HUES6 (cell line): ENCODE data around the gene C9orf85.

Experiments
- H3K27ac ChIP-seq: 2 replicates; pipeline ENCODE4 v1.7.0; 2013; ENCODE audit warnings: low read depth, mild to moderate bottlenecking, low read length, inconsistent platforms
- H3K27me3 ChIP-seq: 2 replicates; pipeline ENCODE4 v1.6.1; 2013; ENCODE audit warnings: low read length; ENCODE audit not compliant: control insufficient read depth, insufficient read depth
- H3K36me3 ChIP-seq: 2 replicates; pipeline ENCODE4 v1.6.1; 2013; ENCODE audit warnings: low read length; ENCODE audit not compliant: control insufficient read depth, insufficient read depth
- H3K4me1 ChIP-seq: 2 replicates; pipeline ENCODE4 v1.6.1; 2013; ENCODE audit warnings: low read length; ENCODE audit not compliant: control insufficient read depth, insufficient read depth
- H3K4me3 ChIP-seq: 2 replicates; pipeline ENCODE4 v1.5.1; 2013; ENCODE audit warnings: low read depth, low read length
- H3K9ac ChIP-seq: one replicate; pipeline ENCODE4 v1.6.1; 2013; ENCODE audit warnings: mild to moderate bottlenecking, low read length
- H3K9me3 ChIP-seq: 2 replicates; pipeline ENCODE4 v1.6.1; 2013; ENCODE audit warnings: low read depth, low read length; ENCODE audit not compliant: control insufficient read depth, insufficient read depth

Gene C9orf85

GRCh38 chr9:71911061-71911907, at the start of gene C9orf85, which contains the start of gene ABHD17B:
Gene C9orf85 (plus strand): TSS chr9:71911639. CDS start chr9:71911735, 96 bp downstream.
Gene ABHD17B (minus strand): TSS chr9:71911193. CDS start chr9:71875080, 36,113 bp downstream.
- Histone ChIP-seq H3K9ac (peak within 1 kb of the TSS; percentile 97), H3K4me1 (peaks cover 17% of the 10 kb centered on the region), H3K27ac (peak within 1 kb of the TSS; percentile 94), H3K4me3 (peak within 1 kb of the TSS; percentile 92), H3K9me3 (no peaks in the 10 kb centered on the region; the same call in 1 of the 2 replicates), H3K27me3 (no peaks in the 10 kb centered on the region), H3K36me3 (peaks cover 3% of the 10 kb centered on the region)

- H3K9me3 ChIP-seq = peaks cover 5% of the 10 kb centered on the region; the same call in 1 of the 2 replicates
- no peaks in the 10 kb centered on the region for H3K4me1 ChIP-seq
- no peaks in the 10 kb centered on the region for H3K27me3 ChIP-seq
- no peak overlapping the region for H3K9ac ChIP-seq
- H3K36me3 ChIP-seq = peaks cover 46% of the 10 kb centered on the region
- H3K4me3 ChIP-seq = no peak overlapping the region
- no peak overlapping the region for H3K27ac ChIP-seq
These were observed 47.8 kb upstream of the C9orf85 start for GRCh38 chr9:71863631-71864030.

- Histone ChIP-seq H3K4me1 (peaks cover 4% of the 10 kb centered on the region; the same call in 1 of the 2 replicates), H3K27ac (no peak overlapping the region), H3K27me3 (no peaks in the 10 kb centered on the region), H3K9ac (no peak overlapping the region), H3K36me3 (peaks cover 24% of the 10 kb centered on the region), H3K9me3 (no peaks in the 10 kb centered on the region; the same call in 1 of the 2 replicates), H3K4me3 (no peak overlapping the region)
These were observed 36.1 kb upstream of the C9orf85 start for GRCh38 chr9:71875345-71875744.

GRCh38 chr9:71876106-71876505, 35.3 kb upstream of the C9orf85 start:
- Histone ChIP-seq H3K4me1 (peaks cover 4% of the 10 kb centered on the region; the same call in 1 of the 2 replicates), H3K36me3 (peaks cover 17% of the 10 kb centered on the region), H3K27me3 (no peaks in the 10 kb centered on the region), H3K9me3 (no peaks in the 10 kb centered on the region; the same call in 1 of the 2 replicates), H3K9ac (no peak overlapping the region), H3K27ac (no peak overlapping the region), H3K4me3 (no peak overlapping the region)

- Histone ChIP-seq H3K4me1 (peaks cover 4% of the 10 kb centered on the region; the same call in 1 of the 2 replicates), H3K4me3 (no peak overlapping the region), H3K9me3 (no peaks in the 10 kb centered on the region; the same call in 1 of the 2 replicates), H3K9ac (no peak overlapping the region), H3K27ac (no peak overlapping the region), H3K27me3 (no peaks in the 10 kb centered on the region), H3K36me3 (peaks cover 10% of the 10 kb centered on the region)
These were observed 34.6 kb upstream of the C9orf85 start for GRCh38 chr9:71876829-71877228.

- no peak overlapping the region for H3K4me3 ChIP-seq
These were observed 32.8 kb upstream of the C9orf85 start for GRCh38 chr9:71878327-71879274.

GRCh38 chr9:71879644-71880174, 31.7 kb upstream of the C9orf85 start:
- Histone ChIP-seq H3K27me3 (no peaks in the 10 kb centered on the region), H3K9me3 (peaks cover 12% of the 10 kb centered on the region), H3K27ac (no peak overlapping the region), H3K36me3 (peaks cover 16% of the 10 kb centered on the region), H3K4me1 (peaks cover 4% of the 10 kb centered on the region; the same call in 1 of the 2 replicates), H3K9ac (no peak overlapping the region), H3K4me3 (no peak overlapping the region)

More at GRCh38 chr9:71878327-71879274, 32.8 kb upstream of the C9orf85 start:
- Histone ChIP-seq H3K9me3 (peaks cover 4% of the 10 kb centered on the region; the same call in 1 of the 2 replicates), H3K27ac (no peak overlapping the region), H3K9ac (no peak overlapping the region), H3K4me1 (peaks cover 4% of the 10 kb centered on the region; the same call in 1 of the 2 replicates), H3K36me3 (peaks cover 20% of the 10 kb centered on the region), H3K27me3 (no peaks in the 10 kb centered on the region)

GRCh38 chr9:71884005-71884404, 27.4 kb upstream of the C9orf85 start:
- H3K27me3 ChIP-seq = no peaks in the 10 kb centered on the region
- H3K9ac ChIP-seq = no peak overlapping the region
- peaks cover 16% of the 10 kb centered on the region for H3K36me3 ChIP-seq
- H3K27ac ChIP-seq = no peak overlapping the region
- H3K4me3 ChIP-seq = no peak overlapping the region
- H3K4me1 ChIP-seq = no peaks in the 10 kb centered on the region; the same call in 1 of the 2 replicates
- peaks cover 21% of the 10 kb centered on the region for H3K9me3 ChIP-seq

GRCh38 chr9:71885467-71885866, 26.0 kb upstream of the C9orf85 start:
- no peaks in the 10 kb centered on the region for H3K4me1 ChIP-seq

GRCh38 chr9:71886015-71886414, 25.4 kb upstream of the C9orf85 start:
- H3K9ac ChIP-seq = no peak overlapping the region
- no peaks in the 10 kb centered on the region for H3K27me3 ChIP-seq
- H3K9me3 ChIP-seq = peaks cover 21% of the 10 kb centered on the region
- no peak overlapping the region for H3K4me3 ChIP-seq
- no peak overlapping the region for H3K27ac ChIP-seq
- H3K4me1 ChIP-seq = no peaks in the 10 kb centered on the region
- peaks cover 16% of the 10 kb centered on the region for H3K36me3 ChIP-seq

More at GRCh38 chr9:71885467-71885866, 26.0 kb upstream of the C9orf85 start:
- peaks cover 21% of the 10 kb centered on the region for H3K9me3 ChIP-seq
- H3K27ac ChIP-seq = no peak overlapping the region
- H3K36me3 ChIP-seq = peaks cover 16% of the 10 kb centered on the region
- no peak overlapping the region for H3K4me3 ChIP-seq
- no peaks in the 10 kb centered on the region for H3K27me3 ChIP-seq
- H3K9ac ChIP-seq = no peak overlapping the region
